Purkinje cell (primary cell): ENCODE results near the gene ZSCAN32. TPM values are rescaled to one million over a fixed set of nuclear protein-coding genes. Genes with fewer than 3 reads are reported as not detected.

ENCODE experiments used
- polyA plus RNA-seq: library from polyadenylated mRNA; unstranded; fragments of >200 nt; fragmentation: Nextera tagmentation; gene quantifications from 2 replicates; pipeline ENCODE4 v1.2.1, GENCODE V29; 2014

Gene ZSCAN32
- polyA plus RNA-seq = 5.8 and 6.4 TPM in 2 replicates

GRCh38 chr16:3400779-3401688, at the start of gene ZSCAN32, which contains the start of gene ZNF174:
ZSCAN32 (minus strand) TSS chr16:3401004; CDS start chr16:3397557, 3,447 bp downstream.
ZNF174 (plus strand) TSS chr16:3401215; CDS start chr16:3402005, 790 bp downstream.

DNA sequence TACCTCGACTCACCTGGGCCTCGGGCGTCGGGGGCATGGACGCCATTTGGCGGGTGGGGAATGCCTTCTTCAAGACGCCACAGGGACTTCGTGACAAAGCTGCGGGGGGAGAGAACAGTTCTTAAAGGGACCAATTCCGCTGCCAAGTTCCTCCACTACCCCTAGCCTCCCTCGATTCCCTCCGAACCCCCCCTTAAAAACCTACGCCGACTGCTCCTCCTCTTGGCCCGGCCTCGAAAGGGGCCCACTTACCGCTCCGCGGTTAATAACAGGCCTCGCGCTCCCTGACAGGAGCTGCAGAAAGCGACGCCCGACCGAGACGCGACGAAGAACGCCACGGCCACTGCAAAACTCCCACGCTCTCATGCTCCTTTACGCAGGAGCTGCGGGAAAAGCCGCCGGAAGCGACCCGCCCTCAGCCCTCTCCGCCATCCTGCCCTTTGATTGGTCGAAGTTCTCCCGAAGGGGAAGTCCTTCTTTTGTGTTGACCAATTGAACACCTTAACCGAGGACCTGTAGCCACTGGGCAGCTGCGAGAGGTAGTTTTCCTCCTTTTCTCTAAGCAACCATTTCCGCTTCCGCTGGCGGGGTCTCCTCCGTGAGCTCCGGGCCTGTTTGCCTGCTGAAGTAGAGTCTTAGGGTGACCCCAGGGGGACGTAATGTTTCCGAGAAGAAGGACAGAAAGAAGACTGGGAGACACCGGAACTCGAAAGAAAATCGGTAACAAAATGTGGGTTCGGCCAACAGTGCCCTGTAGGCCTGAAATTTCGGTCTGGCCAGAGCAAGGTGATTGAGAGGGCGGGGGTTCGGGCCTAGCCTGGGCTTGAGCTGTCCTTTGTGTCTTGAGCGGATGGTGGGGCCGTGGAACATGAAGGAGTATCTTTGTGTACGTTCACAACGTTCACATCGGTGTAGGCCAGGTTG, 42.6 kb upstream of the ZSCAN32 start, which contains the start of the genes NAA60 and ZNF597:
Gene NAA60 (plus strand): TSS at position 573 of the 924 bp plus-strand sequence. CDS start 32,548 bp downstream, outside the sequence.
Gene ZNF597 (minus strand): TSS at position 397 of the 924 bp plus-strand sequence. CDS start 351 bp downstream, at position 46.

GRCh38 chr16:3355589-3355988, 45.2 kb downstream of the ZSCAN32 start, which contains the start of gene OR2C1:
OR2C1 (plus strand) TSS chr16:3355889; CDS start chr16:3355941, 52 bp downstream.

Other genes starting within 250 kb of the ZSCAN32 start
- gene OR1F1, start 212.8 kb downstream of the ZSCAN32 start, polyA plus RNA-seq = 0.27 TPM in 1 of 2 replicates, not detected in the other
- gene ZNF200, start 165.8 kb downstream of the ZSCAN32 start, polyA plus RNA-seq = 3.0 and 4.7 TPM in 2 replicates
- not detected in 2 replicates for gene MEFV, start 144.4 kb downstream of the ZSCAN32 start, polyA plus RNA-seq
- 3.5 and 4.0 TPM in 2 replicates for gene ZNF263, start 117.5 kb downstream of the ZSCAN32 start, polyA plus RNA-seq
- 4.2 and 4.3 TPM in 2 replicates for gene TIGD7, start 95.6 kb downstream of the ZSCAN32 start, polyA plus RNA-seq
- 10.0 and 19.0 TPM in 2 replicates for gene ZNF75A, start 95.5 kb downstream of the ZSCAN32 start, polyA plus RNA-seq
- gene OR2C1, start 45.1 kb downstream of the ZSCAN32 start, polyA plus RNA-seq = not detected in 2 replicates
- 4.3 and 10.4 TPM in 2 replicates for gene ZNF174, start 211 bp upstream of the ZSCAN32 start, polyA plus RNA-seq
- gene ZNF597, start 42.5 kb upstream of the ZSCAN32 start, polyA plus RNA-seq = 1.2 and 3.0 TPM in 2 replicates
- 90.2 and 142 TPM in 2 replicates for gene NAA60, start 42.7 kb upstream of the ZSCAN32 start, polyA plus RNA-seq
- gene C16orf90, start 94.5 kb upstream of the ZSCAN32 start, polyA plus RNA-seq = not detected in 2 replicates
- gene CLUAP1, start 100.0 kb upstream of the ZSCAN32 start, polyA plus RNA-seq = 115 and 122 TPM in 2 replicates
- 0.73 and 0.89 TPM in 2 replicates for gene NLRC3, start 176.4 kb upstream of the ZSCAN32 start, polyA plus RNA-seq
- gene SLX4, start 210.6 kb upstream of the ZSCAN32 start, polyA plus RNA-seq = 0.08 and 0.81 TPM in 2 replicates